Spleen (tissue), 11 donors: ENCODE data around the gene MAPKAP1. TPM values are rescaled to one million over a fixed set of nuclear protein-coding genes. Genes with fewer than 3 reads are reported as not detected.

Experiments
- DNase-seq: peaks from one replicate; pipeline ENCODE4 v3.0.0-alpha.2; 2020
- H3K27ac ChIP-seq, 8 donors: fragments of 200-600 bp; sonication (generic) in 7 of 8; 1 replicate in 4 of 8; 2 replicates in 4 of 8; pipeline versions ENCODE4 v1.5.0 to v1.8.0; 2016 to 2021; ENCODE audit warnings: inconsistent platforms in 4 of 8, mild to moderate bottlenecking in 4 of 8, moderate library complexity in 1 of 8
- H3K27me3 ChIP-seq, 7 donors: fragments of 200-600 bp; sonication (generic) in 6 of 7; replicated peaks in 1 of 7; 1 replicate in 4 of 7; 2 replicates in 3 of 7; pipeline versions ENCODE4 v1.5.0 to v1.8.0; 2016 to 2021; ENCODE audit warnings: inconsistent platforms in 3 of 7, mild to moderate bottlenecking in 1 of 7
- H3K36me3 ChIP-seq, 6 donors: fragments of 200-600 bp; sonication (generic) in 5 of 6; 1 replicate in 4 of 6; 2 replicates in 2 of 6; pipeline versions ENCODE4 v1.5.0 to v1.8.0; 2016 to 2021; ENCODE audit warnings: inconsistent platforms in 2 of 6
- H3K4me1 ChIP-seq, 6 donors: fragments of 200-600 bp; sonication (generic) in 5 of 6; 1 replicate in 3 of 6; 2 replicates in 3 of 6; pipeline versions ENCODE4 v1.5.0 to v1.8.0; 2016 to 2021; ENCODE audit warnings: inconsistent platforms in 3 of 6
- H3K4me3 ChIP-seq, 8 donors: fragments of 200-600 bp; sonication (generic) in 7 of 8; 1 replicate in 4 of 8; 2 replicates in 4 of 8; pipeline versions ENCODE4 v1.5.0 to v1.8.0; 2016 to 2021; ENCODE audit warnings: inconsistent platforms in 4 of 8, mild to moderate bottlenecking in 4 of 8, moderate library complexity in 2 of 8
- H3K9me3 ChIP-seq, 8 donors: fragments of 200-600 bp; sonication (generic) in 7 of 8; 1 replicate in 4 of 8; 2 replicates in 4 of 8; pipeline versions ENCODE4 v1.5.0 to v1.8.0; 2016 to 2021; ENCODE audit warnings: inconsistent platforms in 4 of 8
- POLR2A ChIP-seq, 3 donors: fragments of 450-650 bp; IDR thresholded peaks; one replicate each; pipeline ENCODE4 v1.5.1; 2017; ENCODE audit warnings: antibody characterized with exemption in 3 of 3, mild to moderate bottlenecking in 1 of 3
- POLR2AphosphoS5 ChIP-seq, 3 donors: sonication (generic); formaldehyde crosslinking; IDR thresholded peaks; one replicate each; pipeline ENCODE4 v1.5.1; 2017; ENCODE audit warnings: antibody characterized with exemption in 3 of 3
- WGBS, 5 donors: extraction: QIAGEN DNeasy Blood & Tissue Kit in 3 of 5; methylation state at CpG; one replicate each; pipeline versions ENCODE4 v1.1.5 to v1.1.7; 2013 to 2018; 5-methylcytosine and 5-hydroxymethylcytosine counted together
- intact Hi-C: fragments of 100-400 bp; cut with DNase I; formaldehyde crosslinking; loops from one replicate; pipeline ENCODE4 v1.15.0; 2023; ENCODE audit warnings: low total_unique reads
- polyA plus RNA-seq, 3 donors: library from polyadenylated mRNA; stranded (reverse); fragments of 200-250 nt; gene quantifications; one replicate each; pipeline ENCODE4 v1.2.1, GENCODE V29; 2013
- total RNA-seq, 7 donors: library from RNA; depleted of rRNA in 3 of 7; stranded (reverse); fragments of >200 nt in 3 of 7; fragmentation: NEBNext Ultra II Directional in 4 of 7; extraction: Animal tissue kit (Norgen Biotek cat#: 25700) in 4 of 7; gene quantifications; one replicate each; pipeline versions ENCODE4 v1.1.0 to v1.2.1, GENCODE V29; 2016 to 2021
- TF ChIP-seq, protein P1 (sequence below), 11 experiments: fragments of 200-600 bp in 7 of 11; fragments of 450-650 bp in 4 of 11; sonication (generic) in 4 of 11; IDR thresholded peaks in 8 of 11; conservative IDR thresholded peaks in 3 of 11; 1 replicate in 7 of 11; 2 replicates in 4 of 11; pipeline versions ENCODE4 v1.4.0 to v1.8.0; 2016 to 2021; ENCODE audit warnings: antibody characterized with exemption in 11 of 11, inconsistent platforms in 4 of 11, mild to moderate bottlenecking in 1 of 11
- donor health status: healthy with polysubstance abuse.
- donor health status: DM: no; HTN: no; CAD: no; lungs with moderate emphysema.
- donor health status: DM: no; HTN: no; CAD: no.
- donor health status: Bipolar disorder and iron deficiency.
- donor health status: healthy.
- donor health status: DM: no; HTN: no; CAD: no.
- donor health status: DM: yes; HTN: yes; CAD: no.

Gene MAPKAP1
- total and polyA plus RNA-seq, 10 donors: 37.2 to 77.2 (median 60.4) TPM

DNA sequence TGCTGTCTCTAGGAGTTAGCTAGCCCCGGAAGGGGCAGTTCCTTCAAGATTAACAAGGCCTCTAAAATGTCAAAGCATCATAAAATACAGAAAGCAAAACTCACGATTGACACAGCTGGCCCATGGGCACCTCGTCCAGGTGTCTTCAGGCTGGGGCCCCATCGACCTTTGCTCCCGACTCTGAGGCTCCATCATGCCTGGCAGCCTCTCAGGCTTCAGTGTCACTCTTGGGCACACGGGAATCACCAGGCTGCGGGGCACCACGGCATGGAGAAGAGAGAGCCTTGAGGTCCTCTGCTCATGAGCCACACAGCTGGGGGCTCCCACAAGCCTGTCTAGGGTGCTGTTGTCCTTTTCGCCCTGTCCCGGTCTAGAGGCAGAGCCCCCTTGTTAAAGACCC, 284.2 kb downstream of the MAPKAP1 start:
- Histone ChIP-seq H3K27me3 (no peaks in the 10 kb centered on the region), H3K4me1 (no peaks in the 10 kb centered on the region), H3K27ac (no peak overlapping the region), H3K4me3 (no peak overlapping the region), H3K9me3 (no peaks in the 10 kb centered on the region), H3K36me3 (no peaks in the 10 kb centered on the region)
- 87 to 94% (median 89%) methylated on average over 9 to 10 of the region's 10 CpGs for WGBS, 5 donors
- TF ChIP-seq, protein P1, sequence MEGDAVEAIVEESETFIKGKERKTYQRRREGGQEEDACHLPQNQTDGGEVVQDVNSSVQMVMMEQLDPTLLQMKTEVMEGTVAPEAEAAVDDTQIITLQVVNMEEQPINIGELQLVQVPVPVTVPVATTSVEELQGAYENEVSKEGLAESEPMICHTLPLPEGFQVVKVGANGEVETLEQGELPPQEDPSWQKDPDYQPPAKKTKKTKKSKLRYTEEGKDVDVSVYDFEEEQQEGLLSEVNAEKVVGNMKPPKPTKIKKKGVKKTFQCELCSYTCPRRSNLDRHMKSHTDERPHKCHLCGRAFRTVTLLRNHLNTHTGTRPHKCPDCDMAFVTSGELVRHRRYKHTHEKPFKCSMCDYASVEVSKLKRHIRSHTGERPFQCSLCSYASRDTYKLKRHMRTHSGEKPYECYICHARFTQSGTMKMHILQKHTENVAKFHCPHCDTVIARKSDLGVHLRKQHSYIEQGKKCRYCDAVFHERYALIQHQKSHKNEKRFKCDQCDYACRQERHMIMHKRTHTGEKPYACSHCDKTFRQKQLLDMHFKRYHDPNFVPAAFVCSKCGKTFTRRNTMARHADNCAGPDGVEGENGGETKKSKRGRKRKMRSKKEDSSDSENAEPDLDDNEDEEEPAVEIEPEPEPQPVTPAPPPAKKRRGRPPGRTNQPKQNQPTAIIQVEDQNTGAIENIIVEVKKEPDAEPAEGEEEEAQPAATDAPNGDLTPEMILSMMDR (IDR thresholded peaks at IDR 0.05 in 8 of 11, conservative IDR thresholded peaks at IDR 0.05 in 3 of 11): no peak
- TF ChIP-seq POLR2AphosphoS5 (IDR thresholded peaks at IDR 0.05) (no peak), POLR2A (IDR thresholded peaks at IDR 0.05) (no peak)
- DNase-seq: no peak
- intact Hi-C loops: no loop called here

DNA sequence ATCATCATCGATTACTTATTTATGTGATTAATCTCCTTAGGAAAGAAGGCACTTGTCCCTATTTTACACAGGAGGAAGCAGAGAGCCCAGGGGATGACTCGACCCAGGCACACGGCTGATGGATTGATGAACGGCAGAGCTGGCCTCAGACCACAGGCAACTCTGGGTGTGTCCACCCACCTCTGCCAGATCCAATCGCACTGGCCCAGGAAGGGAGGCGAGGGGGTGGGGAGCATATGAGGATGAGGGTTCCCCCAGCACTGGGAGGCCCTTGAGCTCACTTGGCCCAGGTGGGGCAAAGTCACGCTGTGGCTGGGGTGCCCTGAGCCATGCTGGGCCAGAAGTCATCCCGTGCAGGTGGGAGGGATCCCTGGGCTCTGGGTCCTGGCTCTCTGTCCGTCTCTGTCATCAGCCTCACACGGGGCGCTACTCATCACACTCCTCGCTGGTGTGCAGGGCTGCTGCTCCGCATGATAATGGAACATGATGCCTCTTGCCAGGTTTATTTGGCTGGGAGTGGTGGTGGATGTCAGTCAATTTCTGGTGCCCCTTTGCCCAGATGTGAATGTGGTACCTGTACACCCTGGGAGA, 285.3 kb downstream of the MAPKAP1 start:
- Histone ChIP-seq H3K27me3 (no peaks in the 10 kb centered on the region), H3K4me1 (no peaks in the 10 kb centered on the region), H3K36me3 (no peaks in the 10 kb centered on the region), H3K9me3 (no peaks in the 10 kb centered on the region), H3K4me3 (no peak overlapping the region), H3K27ac (no peak overlapping the region)
- 78 to 91% (median 86%) methylated on average over 11 to 13 of the region's 13 CpGs for WGBS, 5 donors
- no peak for TF ChIP-seq POLR2A (IDR thresholded peaks at IDR 0.05)
- TF ChIP-seq, protein P1 (IDR thresholded peaks at IDR 0.05 in 8 of 11, conservative IDR thresholded peaks at IDR 0.05 in 3 of 11): no peak
- intact Hi-C loops: no loop called here
- DNase-seq: no peak

DNA sequence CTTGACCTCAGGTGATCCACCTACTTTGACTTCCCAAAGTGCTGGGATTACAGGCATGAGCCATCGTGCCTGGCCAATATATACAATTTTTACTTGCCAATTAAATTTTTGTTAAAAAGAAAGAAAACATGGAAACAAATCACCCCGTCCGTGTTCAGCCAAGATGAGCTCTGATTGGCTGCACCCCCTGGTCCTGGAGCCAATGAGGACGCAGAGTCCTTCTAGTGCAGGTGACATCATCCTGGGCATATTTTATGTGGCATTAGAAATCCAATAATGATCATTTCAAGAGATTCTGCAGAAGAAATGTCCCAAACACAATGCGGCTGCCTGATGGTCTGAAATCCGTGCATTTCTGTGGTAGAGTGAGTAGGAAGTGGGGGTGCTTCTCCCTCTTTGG, 285.8 kb downstream of the MAPKAP1 start:
- Histone ChIP-seq H3K27me3 (no peaks in the 10 kb centered on the region), H3K36me3 (no peaks in the 10 kb centered on the region), H3K4me1 (no peaks in the 10 kb centered on the region), H3K4me3 (no peak overlapping the region), H3K9me3 (no peaks in the 10 kb centered on the region), H3K27ac (no peak overlapping the region)
- intact Hi-C loops: no loop called here
- no peak for DNase-seq
- TF ChIP-seq, protein P1 (IDR thresholded peaks at IDR 0.05 in 8 of 11, conservative IDR thresholded peaks at IDR 0.05 in 3 of 11): no peak
- no peak for TF ChIP-seq POLR2A (IDR thresholded peaks at IDR 0.05)
- TF ChIP-seq POLR2AphosphoS5 (IDR thresholded peaks at IDR 0.05): no peak
- 86 to 94% (median 88%) methylated on average over 6 of the region's 6 CpGs for WGBS, 5 donors

DNA sequence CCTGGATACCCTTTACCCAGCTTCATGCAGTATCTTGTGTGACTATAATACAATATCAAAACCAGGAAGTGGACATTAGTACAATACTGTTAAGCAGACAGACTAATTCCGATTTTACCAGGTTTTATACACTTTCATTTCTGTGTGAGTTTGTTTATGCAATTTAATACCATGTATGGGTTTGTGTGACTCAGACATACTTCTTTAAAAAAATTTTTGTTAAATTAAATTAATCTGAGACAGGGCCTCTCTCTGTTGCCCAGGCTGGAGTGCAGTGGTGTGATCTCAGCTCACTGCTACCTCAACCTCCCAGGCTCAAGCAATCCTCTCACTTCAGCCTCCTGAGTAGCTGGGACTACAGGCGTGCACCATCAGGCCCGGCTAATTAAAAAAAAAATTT, 288.6 kb downstream of the MAPKAP1 start:
- no peak for DNase-seq
- H3K9me3 ChIP-seq: no peaks in the 10 kb centered on the region
- no peak overlapping the region for H3K27ac ChIP-seq
- no peak overlapping the region for H3K4me3 ChIP-seq
- intact Hi-C loops: no loop called here
- H3K27me3 ChIP-seq: no peaks in the 10 kb centered on the region
- no peaks in the 10 kb centered on the region for H3K4me1 ChIP-seq
- WGBS, 5 donors: 79 to 92% (median 90%) methylated on average over 3 of the region's 3 CpGs
- H3K36me3 ChIP-seq: no peaks in the 10 kb centered on the region
- TF ChIP-seq, protein P1 (IDR thresholded peaks at IDR 0.05 in 8 of 11, conservative IDR thresholded peaks at IDR 0.05 in 3 of 11): no peak
- TF ChIP-seq POLR2A (IDR thresholded peaks at IDR 0.05) (no peak), POLR2AphosphoS5 (IDR thresholded peaks at IDR 0.05) (no peak)
